ENCODE data around the gene SLC66A1. TPM values are rescaled to one million over a fixed set of nuclear protein-coding genes. Genes with fewer than 3 reads are reported as not detected.
A peak's percentile ranks its signal among the peaks of the same experiment; 100 is the strongest.
"Not testable (repeated sequence)": the region's sequence is repeated elsewhere in the genome, so short reads cannot be mapped to it uniquely, and the experiment has no call there.

Gene SLC66A1
- total RNA-seq, 2 experiments from 2014 or later = 6.7 to 6.8 TPM

GRCh38 chr1:19285807-19286206 is 26.3 kb upstream of the SLC66A1 start:
- H3K4me3 Mint-ChIP-seq; H3K27ac Mint-ChIP-seq; POLR2A ChIA-PET; H3K4me1 Mint-ChIP-seq; H3K36me3 Mint-ChIP-seq (ENCODE audit: low read depth); DNase-seq; CTCF ChIA-PET; H3K9me3 Mint-ChIP-seq: not testable (repeated sequence)
- H3K27me3 Mint-ChIP-seq = peaks cover 14% of the 10 kb centered on the region

- peaks cover 14% of the 10 kb centered on the region for H3K27me3 Mint-ChIP-seq
- H3K4me1 Mint-ChIP-seq = peaks cover 6% of the 10 kb centered on the region
- ChIA-PET POLR2A (interaction anchor here (1.6 kb wide), 1 partner anchor 10 kb away, joined by 3 read pairs; no protein-coding TSS in a partner anchor), CTCF (no interaction called here)
- no peak for DNase-seq
- no peaks in the 10 kb centered on the region for H3K9me3 Mint-ChIP-seq
- no peak overlapping the region for H3K27ac Mint-ChIP-seq
- H3K4me3 Mint-ChIP-seq = no peak overlapping the region
- peaks cover 5% of the 10 kb centered on the region for H3K36me3 Mint-ChIP-seq (ENCODE audit: low read depth)
Measured at GRCh38 chr1:19287436-19288185, 24.5 kb upstream of the SLC66A1 start.

GRCh38 chr1:19288324-19289241 is 23.5 kb upstream of the SLC66A1 start, which contains the start of gene AKR7A3:
Gene AKR7A3, minus strand, starts transcription at chr1:19288770. Its CDS starts 61 bp downstream, at chr1:19288709.
- H3K27me3 Mint-ChIP-seq = peaks cover 14% of the 10 kb centered on the region
- H3K36me3 Mint-ChIP-seq (ENCODE audit: low read depth); H3K9me3 Mint-ChIP-seq; H3K4me1 Mint-ChIP-seq; H3K27ac Mint-ChIP-seq: not testable (repeated sequence)
- POLR2A ChIA-PET = interaction anchor here (1.6 kb wide), 1 partner anchor 9 kb away, joined by 3 read pairs; no protein-coding TSS in a partner anchor
- peak within 1 kb of the TSS; percentile 32 for H3K4me3 Mint-ChIP-seq
- peak; percentile 69 for DNase-seq
- CTCF ChIA-PET = interaction anchor here (0.5 kb wide), 1 partner anchor 24 kb away, joined by 4 read pairs; no protein-coding TSS in a partner anchor

- POLR2A ChIA-PET = no interaction called here
- no peak overlapping the region for H3K27ac Mint-ChIP-seq
- H3K4me1 Mint-ChIP-seq = peaks cover 6% of the 10 kb centered on the region
- peaks cover 5% of the 10 kb centered on the region for H3K9me3 Mint-ChIP-seq
- H3K4me3 Mint-ChIP-seq = peak overlapping the region; percentile 32
- CTCF ChIA-PET = interaction anchor here (0.5 kb wide), 1 partner anchor 25 kb away, joined by 4 read pairs; no protein-coding TSS in a partner anchor
- DNase-seq = no peak
- peaks cover 6% of the 10 kb centered on the region for H3K36me3 Mint-ChIP-seq (ENCODE audit: low read depth)
- H3K27me3 Mint-ChIP-seq = peaks cover 14% of the 10 kb centered on the region
Measured at GRCh38 chr1:19289244-19289643, 22.9 kb upstream of the SLC66A1 start.

GRCh38 chr1:19294638-19295037 is 17.5 kb upstream of the SLC66A1 start:
- Mint-ChIP-seq H3K27ac (no peak overlapping the region), H3K27me3 (peaks cover 3% of the 10 kb centered on the region), H3K36me3 (ENCODE audit: low read depth) (peaks cover 18% of the 10 kb centered on the region), H3K9me3 (peaks cover 27% of the 10 kb centered on the region), H3K4me3 (no peak overlapping the region), H3K4me1 (no peaks in the 10 kb centered on the region)
- ChIA-PET POLR2A (no interaction called here), CTCF (no interaction called here)
- no peak for DNase-seq

GRCh38 chr1:19300211-19300610 is 11.9 kb upstream of the SLC66A1 start:
- no peaks in the 10 kb centered on the region for H3K27me3 Mint-ChIP-seq
- peaks cover 13% of the 10 kb centered on the region for H3K9me3 Mint-ChIP-seq
- H3K27ac Mint-ChIP-seq = no peak overlapping the region
- ChIA-PET POLR2A (interaction anchor here (0.8 kb wide), 1 partner anchor 11 kb away, joined by 3 read pairs; no protein-coding TSS in a partner anchor), CTCF (no interaction called here)
- H3K4me1 Mint-ChIP-seq = no peaks in the 10 kb centered on the region
- no peak for DNase-seq
- peaks cover 27% of the 10 kb centered on the region for H3K36me3 Mint-ChIP-seq (ENCODE audit: low read depth)
- H3K4me3 Mint-ChIP-seq = no peak overlapping the region

- peaks cover 35% of the 10 kb centered on the region for H3K36me3 Mint-ChIP-seq (ENCODE audit: low read depth)
- H3K4me1 Mint-ChIP-seq, H3K9me3 Mint-ChIP-seq, H3K4me3 Mint-ChIP-seq, H3K27me3 Mint-ChIP-seq, CTCF ChIA-PET, DNase-seq, H3K27ac Mint-ChIP-seq: not testable (repeated sequence)
- POLR2A ChIA-PET = interaction anchor here (1.2 kb wide), 1 partner anchor 48 kb away, joined by 4 read pairs; no protein-coding TSS in a partner anchor
Measured at GRCh38 chr1:19304081-19304480, 8.0 kb upstream of the SLC66A1 start.

- Mint-ChIP-seq H3K36me3 (ENCODE audit: low read depth) (peaks cover 35% of the 10 kb centered on the region), H3K4me1 (peaks cover 11% of the 10 kb centered on the region), H3K9me3 (no peaks in the 10 kb centered on the region), H3K27me3 (no peaks in the 10 kb centered on the region), H3K4me3 (no peak overlapping the region), H3K27ac (no peak overlapping the region)
- POLR2A ChIA-PET = no interaction called here
- DNase-seq = no peak
- CTCF ChIA-PET = interaction anchor here (1.4 kb wide), 1 partner anchor 348 kb away, joined by 3 read pairs; no protein-coding TSS in a partner anchor
Measured at GRCh38 chr1:19305880-19306279, 6.2 kb upstream of the SLC66A1 start.

- DNase-seq = no peak
- no peak overlapping the region for H3K4me3 Mint-ChIP-seq
- peaks cover 19% of the 10 kb centered on the region for H3K4me1 Mint-ChIP-seq
- no peaks in the 10 kb centered on the region for H3K9me3 Mint-ChIP-seq
- CTCF ChIA-PET = no interaction called here
- no peak overlapping the region for H3K27ac Mint-ChIP-seq
- POLR2A ChIA-PET = no interaction called here
- no peaks in the 10 kb centered on the region for H3K27me3 Mint-ChIP-seq
- H3K36me3 Mint-ChIP-seq (ENCODE audit: low read depth) = peaks cover 34% of the 10 kb centered on the region
Measured at GRCh38 chr1:19306941-19307340, 5.2 kb upstream of the SLC66A1 start.

GRCh38 chr1:19307794-19308508 is 4.2 kb upstream of the SLC66A1 start:
- Mint-ChIP-seq H3K27ac (no peak overlapping the region), H3K27me3 (no peaks in the 10 kb centered on the region), H3K36me3 (ENCODE audit: low read depth) (peaks cover 29% of the 10 kb centered on the region), H3K4me1 (peaks cover 22% of the 10 kb centered on the region), H3K4me3 (no peak overlapping the region), H3K9me3 (no peaks in the 10 kb centered on the region)
- ChIA-PET POLR2A (no interaction called here), CTCF (interaction anchor here (0.6 kb wide), 1 partner anchor 352 kb away, joined by 4 read pairs; no protein-coding TSS in a partner anchor)
- no peak for DNase-seq

- peaks cover 25% of the 10 kb centered on the region for H3K36me3 Mint-ChIP-seq (ENCODE audit: low read depth)
- CTCF ChIA-PET = no interaction called here
Measured at GRCh38 chr1:19308509-19308907, 3.6 kb upstream of the SLC66A1 start.

GRCh38 chr1:19309123-19309813 is 2.9 kb upstream of the SLC66A1 start:
- Mint-ChIP-seq H3K4me3 (no peak overlapping the region), H3K9me3 (no peaks in the 10 kb centered on the region), H3K27me3 (no peaks in the 10 kb centered on the region), H3K36me3 (ENCODE audit: low read depth) (peaks cover 20% of the 10 kb centered on the region), H3K4me1 (peaks cover 30% of the 10 kb centered on the region), H3K27ac (no peak overlapping the region)
- DNase-seq = no peak
- ChIA-PET CTCF (no interaction called here), POLR2A (interaction anchor here (1.3 kb wide), 1 partner anchor 99 kb away, joined by 3 read pairs; the partner anchor contains the start of gene UBR4)

More at GRCh38 chr1:19308509-19308907, 3.6 kb upstream of the SLC66A1 start:
- Mint-ChIP-seq H3K9me3 (no peaks in the 10 kb centered on the region), H3K4me3 (no peak overlapping the region), H3K27ac (no peak overlapping the region), H3K27me3 (no peaks in the 10 kb centered on the region), H3K4me1 (peaks cover 28% of the 10 kb centered on the region)
- DNase-seq = no peak
- POLR2A ChIA-PET = no interaction called here

Data from activated CD4-positive, alpha-beta memory T cell treated with anti-CD3 and anti-CD28 coated beads, Interleukin-2, amount 10 ng/mL, durations not matched to agents 7 days and 5 days (primary cell).